Activated CD8-positive, alpha-beta memory T cell treated with anti-CD3 and anti-CD28 coated beads for 4 hours (primary cell): ENCODE data around the gene CUL2.
"Not testable (repeated sequence)": the region's sequence is repeated elsewhere in the genome, so short reads cannot be mapped to it uniquely, and the experiment has no call there.

Source experiments
- DNase-seq, 2 donors: peaks; one replicate each; pipeline ENCODE4 v3.0.0-alpha.2; 2020; ENCODE audit warnings: low read depth in 2 of 2

Gene CUL2

GRCh38 chr10:34978080-34978479 is 112.1 kb downstream of the CUL2 start:
- DNase-seq = no peak

GRCh38 chr10:34976380-34976910 is 113.7 kb downstream of the CUL2 start:
- not testable (repeated sequence) for DNase-seq

- not testable (repeated sequence) for DNase-seq
Observed at GRCh38 chr10:34974364-34975065, 115.6 kb downstream of the CUL2 start.

DNA sequence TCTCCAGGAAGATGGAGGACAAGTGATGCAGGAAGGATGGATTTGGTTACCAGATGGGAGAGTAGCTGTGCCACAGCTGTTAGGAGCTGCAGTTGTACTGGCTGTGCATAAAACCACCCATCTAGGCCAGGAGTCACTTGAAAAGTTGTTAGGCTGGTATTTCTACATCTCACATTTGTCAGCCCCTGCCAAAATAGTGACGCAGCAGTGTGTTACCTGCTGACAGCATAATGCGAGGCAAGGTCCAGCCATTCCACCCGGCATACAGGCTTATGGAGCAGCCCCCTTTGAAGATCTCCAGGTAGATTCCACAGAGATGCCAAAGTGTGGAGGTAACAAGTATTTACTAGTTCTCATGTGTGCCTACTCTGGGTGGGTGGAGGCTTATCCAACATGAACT is 116.4 kb downstream of the CUL2 start:
- not testable (repeated sequence) for DNase-seq

- DNase-seq = not testable (repeated sequence)
Observed at GRCh38 chr10:34973121-34973520, 117.0 kb downstream of the CUL2 start.

DNA sequence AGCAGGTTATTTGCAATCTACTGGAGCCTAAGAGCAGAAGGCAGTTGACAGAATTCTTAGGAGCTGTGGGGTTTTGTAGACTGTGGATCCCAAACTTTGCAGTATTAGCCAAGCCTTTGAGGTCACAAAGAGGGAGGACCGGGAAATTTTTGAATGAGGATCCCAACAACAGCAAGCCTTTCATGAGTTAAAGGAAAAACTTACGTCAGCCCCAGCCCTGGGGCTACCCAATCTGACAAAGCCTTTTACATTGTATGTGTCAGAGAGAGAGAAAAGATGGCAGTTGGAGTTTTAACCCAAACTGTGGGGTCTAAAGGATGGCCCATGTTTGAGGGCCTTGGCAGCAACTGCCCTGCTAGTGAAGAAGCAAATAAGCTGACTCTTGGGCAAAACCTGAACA is 117.5 kb downstream of the CUL2 start:
- not testable (repeated sequence) for DNase-seq

DNA sequence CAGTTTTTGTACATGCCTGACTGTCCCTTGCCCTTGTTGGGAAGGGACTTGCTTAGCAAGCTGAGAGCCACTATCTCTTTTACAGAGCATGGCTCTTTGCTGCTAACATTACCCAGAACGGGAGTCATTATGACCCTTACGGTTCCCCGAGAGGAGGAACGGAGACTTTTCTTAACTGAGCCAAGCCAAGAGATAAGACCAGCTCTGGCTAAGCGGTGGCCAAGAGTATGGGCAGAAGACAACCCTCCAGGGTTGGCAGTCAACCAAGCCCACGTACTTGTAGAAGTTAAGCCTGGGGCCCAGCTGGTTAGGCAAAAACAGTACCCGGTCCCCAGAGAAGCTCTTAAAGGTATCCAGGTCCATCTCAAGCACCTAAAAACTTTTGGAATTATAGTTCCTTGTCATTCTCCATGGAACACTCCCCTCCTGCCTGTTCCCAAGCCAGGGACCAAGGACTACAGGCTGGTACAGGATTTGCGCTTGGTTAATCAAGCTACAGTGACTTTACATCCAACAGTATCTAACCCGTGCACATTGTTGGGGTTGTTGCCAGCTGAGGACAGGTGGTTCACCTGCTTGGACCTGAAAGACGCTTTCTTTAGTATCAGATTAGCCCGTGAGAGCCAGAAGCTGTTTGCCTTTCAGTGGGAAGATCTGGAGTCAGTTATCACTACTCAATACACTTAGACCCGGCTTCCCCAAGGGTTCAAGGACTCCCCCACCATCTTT is 118.4 kb downstream of the CUL2 start:
- DNase-seq = not testable (repeated sequence)

DNA sequence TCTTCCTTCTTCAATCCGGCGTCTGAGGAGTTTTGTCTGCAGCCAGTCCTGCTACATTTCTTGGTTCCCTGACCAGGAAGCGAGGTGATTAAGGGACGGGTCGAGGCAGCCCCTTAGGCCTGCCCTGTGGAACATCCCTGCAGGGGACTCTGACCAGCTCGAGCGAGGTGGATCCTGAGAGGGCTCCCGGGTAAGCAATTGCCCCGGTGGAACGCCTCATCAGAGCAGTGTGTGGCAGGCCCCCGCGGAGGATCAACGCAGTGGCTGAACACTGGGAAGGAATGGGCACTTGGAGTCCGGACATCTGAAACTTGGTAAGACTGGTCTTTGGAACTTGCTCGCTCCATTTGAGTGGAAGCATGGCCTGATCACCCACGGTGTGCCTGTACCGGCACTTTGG is 121.0 kb downstream of the CUL2 start:
- no peak for DNase-seq

- no peak for DNase-seq
Observed at GRCh38 chr10:34967335-34967880, 122.7 kb downstream of the CUL2 start.

- DNase-seq = no peak
Observed at GRCh38 chr10:34966451-34966850, 123.7 kb downstream of the CUL2 start.

GRCh38 chr10:34966040-34966439 is 124.1 kb downstream of the CUL2 start:
- DNase-seq = no peak

GRCh38 chr10:34964166-34964800 is 125.9 kb downstream of the CUL2 start:
- no peak for DNase-seq

DNA sequence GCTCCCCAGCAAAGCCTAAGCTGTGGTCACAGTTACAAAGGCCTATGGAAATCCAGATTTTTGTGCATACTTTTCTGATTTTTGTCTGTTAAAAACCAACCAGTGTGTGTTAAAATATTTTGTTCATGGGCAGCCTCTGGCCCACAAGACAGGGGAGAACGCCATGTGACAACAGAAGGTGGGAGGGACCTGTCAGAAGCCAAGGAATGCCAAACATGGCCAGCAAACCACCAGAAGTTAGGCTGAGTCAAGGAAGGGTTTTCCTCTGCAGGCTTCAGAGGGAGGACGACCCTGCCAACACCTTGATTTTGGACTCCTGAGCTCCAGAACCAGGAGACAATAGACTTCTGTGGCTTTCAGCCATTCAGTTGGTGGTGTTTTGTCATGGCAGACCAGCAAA is 127.3 kb downstream of the CUL2 start:
- DNase-seq = no peak

DNA sequence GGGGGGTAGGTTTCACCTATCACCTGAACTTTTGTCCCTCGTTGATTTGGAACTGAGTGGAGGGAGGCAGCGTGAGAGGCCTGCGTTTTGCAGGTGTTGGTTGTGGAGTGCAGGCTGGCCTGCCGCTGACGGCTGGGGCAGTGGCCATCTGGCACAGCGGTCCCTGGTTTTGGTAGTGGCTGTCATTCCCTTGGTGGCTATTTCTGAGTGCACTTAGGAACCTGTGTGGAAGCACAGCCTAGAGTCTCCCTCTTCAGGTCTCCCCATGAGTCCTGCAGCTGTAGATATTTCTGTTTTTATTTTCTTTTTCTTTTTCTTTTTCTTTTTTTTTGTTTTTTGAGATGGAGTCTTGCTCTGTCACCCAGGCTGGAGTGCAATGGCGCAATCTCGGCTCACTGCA is 129.2 kb downstream of the CUL2 start:
- DNase-seq = no peak

DNA sequence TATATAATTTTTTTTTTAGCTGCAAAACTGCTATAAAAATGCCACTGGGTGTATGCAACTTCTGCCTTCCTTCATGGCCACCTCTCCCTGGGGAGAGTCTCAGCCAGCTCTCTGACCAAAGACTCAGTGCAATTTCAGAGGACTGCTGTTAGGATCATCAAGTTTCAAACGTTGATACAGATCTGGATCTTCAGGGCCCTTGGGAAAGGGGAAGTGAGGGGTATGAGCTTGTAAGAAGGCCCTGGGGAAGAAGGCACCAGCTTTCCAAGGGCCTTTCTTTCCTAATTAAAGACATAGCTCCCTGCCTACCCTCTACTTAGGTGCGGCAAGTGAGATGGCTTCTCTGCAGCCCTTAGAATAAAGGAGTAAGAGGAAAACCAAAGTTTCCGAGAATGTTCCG is 130.4 kb downstream of the CUL2 start:
- DNase-seq = no peak

GRCh38 chr10:34959321-34959720 is 130.8 kb downstream of the CUL2 start:
- no peak for DNase-seq
